ENCODE results near the gene UQCRH.

UQCRH gene

GRCh38 chr1:46303038-46303871 lies at the start of gene UQCRH, which contains the start of gene LRRC41:
UQCRH (plus strand) TSS chr1:46303698; CDS start chr1:46303767, 69 bp downstream.
LRRC41 (minus strand) TSS chr1:46303616; CDS start chr1:46303322, 294 bp downstream.
- DNase-seq (ENCODE audit: low read depth in 2 of 2) = peak; percentile 84 to 87

DNA sequence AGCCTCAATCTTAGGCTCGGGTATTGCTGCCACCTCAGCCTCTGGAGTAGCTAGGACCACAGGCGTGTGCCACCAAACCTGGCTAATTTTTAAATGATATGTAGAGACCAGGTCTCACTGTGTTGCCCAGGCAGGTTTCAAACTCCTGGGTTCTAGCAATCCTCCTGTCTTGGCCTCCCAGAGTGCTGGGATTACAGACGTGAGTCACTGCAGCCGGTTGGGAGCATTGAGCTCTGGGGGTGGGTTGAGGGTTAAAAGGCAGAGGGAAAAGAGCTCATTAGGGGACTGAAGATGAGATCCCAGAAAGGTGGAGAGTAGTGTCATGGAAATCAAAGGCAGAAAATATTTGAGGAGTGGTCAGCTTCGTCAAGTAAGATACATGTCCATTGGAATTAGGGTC lies 48.8 kb upstream of the UQCRH start:
- DNase-seq (ENCODE audit: low read depth in 2 of 2) = no peak

- no peak for DNase-seq (ENCODE audit: low read depth in 2 of 2)
Measured at GRCh38 chr1:46256523-46256922, 47.0 kb upstream of the UQCRH start.

- no peak for DNase-seq (ENCODE audit: low read depth in 2 of 2)
Measured at GRCh38 chr1:46262508-46262907, 41.0 kb upstream of the UQCRH start.

GRCh38 chr1:46263146-46263545 lies 40.4 kb upstream of the UQCRH start:
- DNase-seq (ENCODE audit: low read depth in 2 of 2) = no peak

DNA sequence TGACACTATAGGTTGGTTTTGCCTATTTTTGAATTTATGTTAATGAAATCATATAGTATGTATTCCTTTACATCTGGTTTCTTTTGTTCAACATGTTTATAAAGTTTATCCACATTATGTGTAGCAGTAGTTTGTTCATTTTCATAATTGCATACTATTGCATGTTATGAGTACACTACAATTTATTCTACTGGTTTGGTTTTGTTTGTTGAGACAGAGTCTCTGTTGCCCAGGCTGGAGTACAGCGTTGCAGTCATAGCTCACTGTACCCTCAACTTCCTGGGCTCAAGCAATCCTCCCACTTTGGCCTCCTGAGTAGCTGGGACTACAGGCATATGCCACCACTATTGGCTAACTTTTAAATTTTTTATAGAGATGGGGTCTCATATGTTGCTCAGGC lies 34.9 kb upstream of the UQCRH start:
- DNase-seq (ENCODE audit: low read depth in 2 of 2) = no peak

- no peak for DNase-seq (ENCODE audit: low read depth in 2 of 2)
Measured at GRCh38 chr1:46274225-46275029, 29.1 kb upstream of the UQCRH start.

GRCh38 chr1:46275030-46275337 lies 28.5 kb upstream of the UQCRH start:
- no peak for DNase-seq (ENCODE audit: low read depth in 2 of 2)

DNA sequence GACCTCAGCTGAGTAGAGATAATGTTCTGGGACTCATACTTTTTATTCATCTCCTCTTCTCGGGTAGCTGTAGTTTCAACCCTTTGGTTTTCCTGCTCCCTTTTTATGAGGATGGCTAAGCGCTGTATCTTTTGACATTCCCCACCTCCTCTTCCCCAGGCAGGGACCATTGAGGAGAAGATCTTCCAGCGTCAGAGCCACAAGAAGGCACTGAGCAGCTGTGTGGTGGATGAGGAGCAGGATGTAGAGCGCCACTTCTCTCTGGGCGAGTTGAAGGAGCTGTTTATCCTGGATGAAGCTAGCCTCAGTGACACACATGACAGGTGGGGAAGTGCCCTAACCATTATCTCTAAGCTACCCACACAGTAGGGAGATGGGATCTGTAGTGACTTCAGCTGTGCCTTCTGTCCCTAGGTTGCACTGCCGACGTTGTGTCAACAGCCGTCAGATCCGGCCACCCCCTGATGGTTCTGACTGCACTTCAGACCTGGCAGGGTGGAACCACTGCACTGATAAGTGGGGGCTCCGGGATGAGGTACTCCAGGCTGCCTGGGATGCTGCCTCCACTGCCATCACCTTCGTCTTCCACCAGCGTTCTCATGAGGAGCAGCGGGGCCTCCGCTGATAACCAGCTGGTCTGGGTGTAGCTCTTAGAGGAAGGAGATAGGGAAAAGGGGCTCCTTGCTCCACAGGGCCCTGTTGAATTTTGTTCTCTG lies 25.7 kb upstream of the UQCRH start:
- no peak for DNase-seq (ENCODE audit: low read depth in 2 of 2)

DNA sequence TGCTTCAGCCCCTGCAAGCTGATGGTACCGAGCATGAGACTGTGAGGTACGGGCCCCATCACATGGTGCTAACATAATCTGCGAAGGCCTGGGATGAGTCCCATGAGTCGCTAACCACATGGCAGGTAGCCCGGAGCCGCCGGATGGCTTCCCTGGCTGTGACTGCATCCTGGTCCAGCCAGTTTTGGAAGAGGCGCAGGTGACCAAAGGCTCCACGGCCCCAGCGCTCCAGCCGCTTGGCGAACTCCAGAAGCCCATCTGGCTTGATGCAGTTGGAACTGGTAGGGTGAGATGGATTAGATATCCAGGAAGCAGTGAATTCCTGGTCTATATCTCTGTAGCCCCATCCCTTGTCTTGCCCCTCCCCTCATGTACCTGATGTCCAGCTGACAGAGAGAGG lies 24.7 kb upstream of the UQCRH start:
- DNase-seq (ENCODE audit: low read depth in 2 of 2) = no peak

DNA sequence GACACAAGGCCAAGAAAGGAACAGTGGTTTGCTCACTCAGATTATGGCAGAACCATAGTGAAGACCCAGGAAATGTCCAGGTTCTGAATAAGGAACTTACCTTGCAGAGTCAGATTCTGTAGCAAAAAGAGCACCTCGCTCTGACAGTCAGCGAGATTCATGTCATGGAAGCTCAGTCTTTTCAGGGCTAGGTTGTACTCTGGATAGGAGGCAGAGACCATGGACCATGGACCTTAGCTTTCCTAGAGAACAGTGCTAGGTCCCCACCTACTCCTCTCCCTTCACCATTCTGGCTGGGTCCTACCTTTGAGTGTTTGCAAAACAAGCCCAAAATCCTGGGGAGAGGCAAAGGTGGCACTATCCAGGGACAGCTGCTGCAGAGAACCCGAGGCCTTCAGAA lies 23.4 kb upstream of the UQCRH start:
- DNase-seq (ENCODE audit: low read depth in 2 of 2) = no peak

- no peak for DNase-seq (ENCODE audit: low read depth in 2 of 2)
Measured at GRCh38 chr1:46281021-46281420, 22.5 kb upstream of the UQCRH start.

- DNase-seq (ENCODE audit: low read depth in 2 of 2) = no peak
Measured at GRCh38 chr1:46284058-46284457, 19.4 kb upstream of the UQCRH start.

DNA sequence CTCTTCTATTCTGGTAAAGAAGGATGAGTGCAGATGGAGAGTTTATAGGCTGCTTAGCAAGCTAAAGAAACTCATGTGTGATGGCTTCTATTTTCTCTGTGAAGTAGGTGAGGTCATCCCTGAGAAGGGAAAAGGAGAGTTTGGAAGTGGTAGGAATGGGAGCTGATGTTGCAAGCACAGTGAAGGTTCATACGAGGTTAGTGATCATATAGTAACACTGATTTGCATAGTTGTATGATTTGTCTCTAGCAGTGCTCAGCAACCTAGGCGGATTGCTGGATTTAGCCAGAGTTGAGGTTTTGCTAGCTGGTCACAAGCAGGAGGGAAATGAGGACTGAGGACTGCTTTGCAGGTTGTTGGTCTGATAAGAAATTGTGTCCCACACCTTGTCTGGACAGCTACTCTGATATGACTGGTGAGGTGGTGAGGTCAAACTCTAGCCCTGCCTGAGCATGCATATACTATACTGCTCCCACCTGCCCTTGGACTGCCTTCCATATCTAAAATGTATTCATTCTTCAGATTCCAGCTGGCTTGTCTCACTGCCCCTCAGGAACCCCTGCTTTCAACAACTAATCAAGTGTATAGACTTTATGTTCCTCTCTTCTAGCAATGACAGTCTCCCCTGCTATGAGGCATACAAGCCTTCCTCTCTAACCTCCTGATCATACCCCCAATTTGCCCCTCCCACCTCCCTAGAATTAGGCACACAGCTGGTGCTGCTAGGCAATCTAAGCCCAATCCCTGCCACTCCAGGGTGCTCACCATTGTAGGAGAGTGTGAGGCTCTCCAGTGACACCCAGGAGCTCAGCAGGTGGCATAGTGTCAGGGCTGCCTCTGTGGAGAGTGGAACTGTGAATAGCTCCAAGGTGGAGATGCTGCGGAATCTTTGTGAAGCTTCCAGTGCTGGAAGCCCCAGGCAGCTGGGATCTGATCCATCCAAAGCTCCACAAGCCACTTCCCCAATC lies 18.6 kb upstream of the UQCRH start:
- DNase-seq (ENCODE audit: low read depth in 2 of 2) = no peak

GRCh38 chr1:46285730-46286477 lies 17.6 kb upstream of the UQCRH start:
- peak; percentile 20 to 56 for DNase-seq (ENCODE audit: low read depth in 2 of 2)

DNA sequence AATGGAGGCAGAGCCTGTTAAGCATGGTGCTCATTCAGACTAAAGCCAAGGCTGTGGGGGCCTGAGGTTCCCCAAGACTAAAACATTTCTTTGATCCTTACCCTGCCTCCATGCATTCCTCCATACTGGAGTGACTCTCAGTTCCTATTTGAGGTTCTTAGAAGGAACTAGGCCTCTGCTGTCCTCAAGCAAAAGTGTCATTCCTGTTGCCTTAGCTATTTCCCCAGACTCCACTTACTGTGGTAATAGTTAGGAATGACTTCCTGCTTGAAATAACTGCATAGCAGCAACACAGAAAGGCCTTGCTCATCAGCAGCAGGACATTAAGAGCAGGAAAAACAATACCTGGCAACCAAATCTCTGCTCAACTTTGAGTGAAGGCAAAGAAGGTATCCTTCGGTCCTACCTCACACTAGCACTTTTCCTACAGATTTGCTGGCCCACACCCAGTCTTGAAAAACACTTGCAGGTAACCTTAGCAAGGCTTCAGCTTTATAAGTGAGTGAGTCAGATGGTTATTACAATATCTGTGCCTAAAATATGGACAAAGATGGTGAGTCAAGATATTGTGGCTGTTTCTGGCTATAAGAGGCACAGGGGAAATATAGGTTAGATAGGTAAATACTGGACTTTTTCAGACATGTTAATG lies 14.9 kb upstream of the UQCRH start:
- no peak for DNase-seq (ENCODE audit: low read depth in 2 of 2)

GRCh38 chr1:46289134-46289494 lies 14.4 kb upstream of the UQCRH start:
- no peak for DNase-seq (ENCODE audit: low read depth in 2 of 2)

DNA sequence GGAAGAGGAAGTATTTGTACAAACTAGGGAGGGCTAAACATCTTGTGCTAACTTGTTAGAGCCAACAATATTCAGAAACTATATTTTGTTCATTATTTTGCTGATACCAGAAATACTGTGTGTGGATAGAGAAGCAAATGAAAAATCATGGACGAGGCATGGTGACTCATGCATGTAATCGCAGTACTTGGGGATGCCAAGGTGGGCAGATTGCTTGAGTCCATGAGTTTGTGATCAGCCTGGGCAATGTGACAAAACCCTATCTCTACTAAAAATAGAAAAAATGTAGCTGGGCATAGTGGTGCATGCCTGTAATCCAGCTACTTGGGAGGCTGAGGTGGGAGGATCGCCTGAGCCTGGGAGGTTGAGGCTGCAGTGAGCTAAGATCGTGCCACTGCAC lies 13.5 kb upstream of the UQCRH start:
- no peak for DNase-seq (ENCODE audit: low read depth in 2 of 2)

- no peak for DNase-seq (ENCODE audit: low read depth in 2 of 2)
Measured at GRCh38 chr1:46295306-46295705, 8.2 kb upstream of the UQCRH start.

- no peak for DNase-seq (ENCODE audit: low read depth in 2 of 2)
Measured at GRCh38 chr1:46298387-46298786, 5.1 kb upstream of the UQCRH start.
